ENCODE measurements around the gene ACAD10. TPM values are rescaled to one million over a fixed set of nuclear protein-coding genes. Genes with fewer than 3 reads are reported as not detected.
A peak's percentile ranks its signal among the peaks of the same experiment; 100 is the strongest.

The ACAD10 gene
- total RNA-seq, 1 donor from 2014 or later: 23.3 TPM

- no peak overlapping the region for H3K27ac ChIP-seq
- DNase-seq (no peak), ATAC-seq (no peak)
- H3K27me3 ChIP-seq: no peaks in the 10 kb centered on the region
- no peak overlapping the region for H3K4me3 ChIP-seq
- intact Hi-C loops (cut with DNase I): no loop called here
- H3K9me3 ChIP-seq: no peaks in the 10 kb centered on the region
- H3K4me1 ChIP-seq: peaks cover 25% of the 10 kb centered on the region
- H3K36me3 ChIP-seq: peaks cover 66% of the 10 kb centered on the region
- TF ChIP-seq, protein P1, sequence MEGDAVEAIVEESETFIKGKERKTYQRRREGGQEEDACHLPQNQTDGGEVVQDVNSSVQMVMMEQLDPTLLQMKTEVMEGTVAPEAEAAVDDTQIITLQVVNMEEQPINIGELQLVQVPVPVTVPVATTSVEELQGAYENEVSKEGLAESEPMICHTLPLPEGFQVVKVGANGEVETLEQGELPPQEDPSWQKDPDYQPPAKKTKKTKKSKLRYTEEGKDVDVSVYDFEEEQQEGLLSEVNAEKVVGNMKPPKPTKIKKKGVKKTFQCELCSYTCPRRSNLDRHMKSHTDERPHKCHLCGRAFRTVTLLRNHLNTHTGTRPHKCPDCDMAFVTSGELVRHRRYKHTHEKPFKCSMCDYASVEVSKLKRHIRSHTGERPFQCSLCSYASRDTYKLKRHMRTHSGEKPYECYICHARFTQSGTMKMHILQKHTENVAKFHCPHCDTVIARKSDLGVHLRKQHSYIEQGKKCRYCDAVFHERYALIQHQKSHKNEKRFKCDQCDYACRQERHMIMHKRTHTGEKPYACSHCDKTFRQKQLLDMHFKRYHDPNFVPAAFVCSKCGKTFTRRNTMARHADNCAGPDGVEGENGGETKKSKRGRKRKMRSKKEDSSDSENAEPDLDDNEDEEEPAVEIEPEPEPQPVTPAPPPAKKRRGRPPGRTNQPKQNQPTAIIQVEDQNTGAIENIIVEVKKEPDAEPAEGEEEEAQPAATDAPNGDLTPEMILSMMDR (IDR thresholded peaks at IDR 0.05): no peak
Observed at GRCh38 chr12:111783046-111783445, 97.2 kb downstream of the ACAD10 start.

- Histone ChIP-seq H3K27me3 (no peaks in the 10 kb centered on the region), H3K4me1 (peaks cover 19% of the 10 kb centered on the region), H3K4me3 (no peak overlapping the region), H3K27ac (peak overlapping the region; percentile 17), H3K36me3 (peaks cover 81% of the 10 kb centered on the region), H3K9me3 (no peaks in the 10 kb centered on the region)
- DNase-seq: no peak
- no peak for ATAC-seq
- intact Hi-C loops (cut with DNase I): no loop called here
- TF ChIP-seq, protein P1 (IDR thresholded peaks at IDR 0.05): no peak
Observed at GRCh38 chr12:111784953-111785352, 99.1 kb downstream of the ACAD10 start.

DNA sequence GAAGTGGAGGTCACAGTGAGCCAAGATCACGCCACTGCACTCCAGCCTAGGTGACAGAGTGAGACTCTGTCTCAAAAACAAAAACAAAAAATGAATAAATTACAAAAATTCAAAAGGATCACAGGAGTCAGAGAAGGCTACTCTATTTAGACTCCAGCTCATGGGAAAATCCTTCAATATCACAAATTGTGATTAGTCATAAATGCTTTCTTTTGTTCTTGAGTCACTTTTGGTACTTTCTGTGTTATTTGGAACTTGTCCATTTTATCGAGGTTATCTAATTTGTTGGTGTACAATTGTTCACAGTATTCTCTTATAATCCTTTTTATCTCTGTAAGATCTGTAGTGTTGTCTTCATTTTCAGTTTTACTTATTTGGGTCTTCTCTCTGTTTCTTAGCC, 99.8 kb downstream of the ACAD10 start:
- Histone ChIP-seq H3K27ac (no peak overlapping the region), H3K4me3 (no peak overlapping the region), H3K36me3 (peaks cover 88% of the 10 kb centered on the region), H3K4me1 (peaks cover 12% of the 10 kb centered on the region), H3K9me3 (no peaks in the 10 kb centered on the region), H3K27me3 (no peaks in the 10 kb centered on the region)
- TF ChIP-seq, protein P1 (IDR thresholded peaks at IDR 0.05): no peak
- intact Hi-C loops (cut with DNase I): no loop called here
- DNase-seq (no peak), ATAC-seq (no peak)

GRCh38 chr12:111788178-111788654, 102.4 kb downstream of the ACAD10 start:
- peaks cover 92% of the 10 kb centered on the region for H3K36me3 ChIP-seq
- TF ChIP-seq, protein P1 (IDR thresholded peaks at IDR 0.05): peak; percentile 40
- H3K27me3 ChIP-seq: no peaks in the 10 kb centered on the region
- H3K4me1 ChIP-seq: peaks cover 10% of the 10 kb centered on the region
- intact Hi-C loops (cut with DNase I): no loop called here
- H3K9me3 ChIP-seq: no peaks in the 10 kb centered on the region
- ATAC-seq (peak; percentile 73), DNase-seq (no peak)
- no peak overlapping the region for H3K4me3 ChIP-seq
- no peak overlapping the region for H3K27ac ChIP-seq

DNA sequence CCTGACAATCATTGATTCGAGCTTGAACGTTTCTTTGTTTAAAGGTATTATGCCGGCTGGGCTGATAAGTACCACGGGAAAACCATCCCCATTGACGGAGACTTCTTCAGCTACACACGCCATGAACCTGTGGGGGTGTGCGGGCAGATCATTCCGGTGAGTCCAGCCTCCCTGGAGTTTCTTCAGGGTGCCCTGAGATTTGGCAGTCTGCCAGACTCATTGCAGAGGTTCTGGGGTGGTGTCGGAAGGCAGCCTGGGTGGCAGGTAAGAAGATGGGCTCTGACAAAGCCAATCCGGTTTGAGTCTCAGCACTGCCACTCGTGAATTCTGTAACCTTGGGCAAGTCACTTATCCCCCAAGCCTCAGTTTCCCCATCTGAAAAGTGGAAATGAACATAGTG, 103.9 kb downstream of the ACAD10 start:
- H3K9me3 ChIP-seq: no peaks in the 10 kb centered on the region
- no peak for ATAC-seq
- no peak for DNase-seq
- H3K27me3 ChIP-seq: no peaks in the 10 kb centered on the region
- TF ChIP-seq, protein P1 (IDR thresholded peaks at IDR 0.05): no peak
- H3K4me1 ChIP-seq: peaks cover 10% of the 10 kb centered on the region
- intact Hi-C loops (cut with DNase I): loop anchor here (10.0 kb wide), 1 partner anchor 45 kb away; no protein-coding TSS in a partner anchor
- H3K27ac ChIP-seq: no peak overlapping the region
- H3K36me3 ChIP-seq: peaks cover 92% of the 10 kb centered on the region
- H3K4me3 ChIP-seq: no peak overlapping the region

DNA sequence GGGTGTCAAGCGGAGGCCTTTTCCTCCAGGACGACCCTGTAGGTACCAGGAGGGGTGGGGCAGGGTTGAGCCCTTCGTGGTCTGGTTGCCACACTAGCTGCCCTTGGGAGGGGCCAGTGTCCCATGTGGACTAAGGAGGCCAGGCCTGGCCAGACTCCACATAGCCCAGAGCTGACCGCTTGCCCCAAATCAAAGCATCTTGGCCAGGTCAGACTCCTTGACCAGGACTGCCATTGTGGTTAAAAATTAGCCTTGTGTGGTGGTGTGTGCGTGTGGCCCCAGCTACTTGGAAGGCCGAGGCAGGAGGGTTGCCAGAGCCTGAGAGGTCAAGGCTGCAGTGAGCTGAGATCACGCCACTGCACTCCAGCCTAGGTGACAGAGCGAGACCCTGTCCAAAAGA, 105.7 kb downstream of the ACAD10 start:
- no peaks in the 10 kb centered on the region for H3K9me3 ChIP-seq
- TF ChIP-seq, protein P1 (IDR thresholded peaks at IDR 0.05): no peak
- no peaks in the 10 kb centered on the region for H3K27me3 ChIP-seq
- H3K4me3 ChIP-seq: no peak overlapping the region
- peaks cover 10% of the 10 kb centered on the region for H3K4me1 ChIP-seq
- DNase-seq (no peak), ATAC-seq (peak; percentile 24)
- H3K36me3 ChIP-seq: peaks cover 94% of the 10 kb centered on the region
- intact Hi-C loops (cut with DNase I): loop anchor here (10.0 kb wide), 1 partner anchor 47 kb away; no protein-coding TSS in a partner anchor
- peak overlapping the region; percentile 42 for H3K27ac ChIP-seq

All from upper lobe of right lung (tissue), 1 donor.